ENCODE measurements around the gene RALGDS. TPM values are rescaled to one million over a fixed set of nuclear protein-coding genes. Genes with fewer than 3 reads are reported as not detected.

RALGDS gene
- total RNA-seq, 5 donors from 2014 or later (not counting 1 experiment from before 2014, with no cell fraction given), result 81.0 to 161 (median 137) TPM

GRCh38 chr9:133105461-133105770 lies 15.6 kb downstream of the RALGDS start:
- ATAC-seq (replicated peaks in 1 of 4), result no peak
- peaks cover 0 to 2% (median 0%) of the 10 kb centered on the region in 3 donors for H3K4me1 Mint-ChIP-seq
- WGBS (ENCODE audit: insufficient coverage), result no CpG with 5 or more reads among the region's 7 CpGs
- H3K9me3 ChIP-seq, result no peaks in the 10 kb centered on the region
- peaks cover 0 to 8% of the 10 kb centered on the region in 2 experiments for H3K4me1 ChIP-seq (ENCODE audit: control insufficient read depth in 1 of 2, extremely low read depth in 1 of 2, insufficient read depth in 2 of 2, low read length in 2 of 2)
- no peak overlapping the region for H3K4me3 ChIP-seq (ENCODE audit: control insufficient read depth in 1 of 2, extremely low read depth in 1 of 2, low read length in 1 of 2)
- no peak overlapping the region for H3K27ac Mint-ChIP-seq
- no peak overlapping the region for H3K27ac ChIP-seq (ENCODE audit: low read length)
- DNase-seq, result no peak
- no peak overlapping the region for H3K4me3 Mint-ChIP-seq
- no peaks in the 10 kb centered on the region for H3K27me3 ChIP-seq (replicated peaks in 1 of 2; ENCODE audit: control insufficient read depth in 2 of 2, extremely low read depth in 1 of 2, insufficient read depth in 2 of 2, low read length in 1 of 2)
- H3K9me3 Mint-ChIP-seq, result no peaks in the 10 kb centered on the region
- peaks cover 32 to 95% of the 10 kb centered on the region in 2 donors for H3K36me3 ChIP-seq (ENCODE audit: control insufficient read depth in 2 of 2, extremely low read depth in 1 of 2, insufficient read depth in 1 of 2, low read length in 1 of 2)
- POLR2A ChIA-PET, result no interaction called here
- H3K27me3 Mint-ChIP-seq, result no peaks in the 10 kb centered on the region
- CTCF ChIA-PET, result no interaction called here
- peaks cover 43% of the 10 kb centered on the region for H3K36me3 Mint-ChIP-seq

GRCh38 chr9:133104718-133105460 lies 16.2 kb downstream of the RALGDS start:
- ATAC-seq (replicated peaks in 1 of 4) (no peak), DNase-seq (no peak)
- Histone ChIP-seq H3K4me1 (ENCODE audit: control insufficient read depth in 1 of 2, extremely low read depth in 1 of 2, insufficient read depth in 2 of 2, low read length in 2 of 2) (peaks cover 0 to 8% of the 10 kb centered on the region in 2 experiments), H3K4me3 (ENCODE audit: control insufficient read depth in 1 of 2, extremely low read depth in 1 of 2, low read length in 1 of 2) (no peak overlapping the region), H3K27me3 (replicated peaks in 1 of 2; ENCODE audit: control insufficient read depth in 2 of 2, extremely low read depth in 1 of 2, insufficient read depth in 2 of 2, low read length in 1 of 2) (no peaks in the 10 kb centered on the region), H3K9me3 (no peaks in the 10 kb centered on the region), H3K27ac (ENCODE audit: low read length) (no peak overlapping the region), H3K36me3 (ENCODE audit: control insufficient read depth in 2 of 2, extremely low read depth in 1 of 2, insufficient read depth in 1 of 2, low read length in 1 of 2) (peaks cover 32 to 95% of the 10 kb centered on the region in 2 donors)
- Mint-ChIP-seq H3K27me3 (no peaks in the 10 kb centered on the region), H3K9me3 (no peaks in the 10 kb centered on the region), H3K36me3 (peaks cover 42% of the 10 kb centered on the region), H3K4me3 (no peak overlapping the region), H3K4me1 (peaks cover 0 to 2% (median 0%) of the 10 kb centered on the region in 3 donors), H3K27ac (no peak overlapping the region)
- POLR2A ChIA-PET, result no interaction called here
- CTCF ChIA-PET, result no interaction called here
- WGBS (ENCODE audit: insufficient coverage), result 93% methylated on average over 11 of the region's 15 CpGs

- Histone ChIP-seq H3K9me3 (no peaks in the 10 kb centered on the region), H3K4me3 (ENCODE audit: control insufficient read depth in 1 of 2, extremely low read depth in 1 of 2, low read length in 1 of 2) (no peak overlapping the region), H3K27me3 (replicated peaks in 1 of 2; ENCODE audit: control insufficient read depth in 2 of 2, extremely low read depth in 1 of 2, insufficient read depth in 2 of 2, low read length in 1 of 2) (no peaks in the 10 kb centered on the region), H3K36me3 (ENCODE audit: control insufficient read depth in 2 of 2, extremely low read depth in 1 of 2, insufficient read depth in 1 of 2, low read length in 1 of 2) (peaks cover 34 to 95% of the 10 kb centered on the region in 2 donors), H3K4me1 (ENCODE audit: control insufficient read depth in 1 of 2, extremely low read depth in 1 of 2, insufficient read depth in 2 of 2, low read length in 2 of 2) (peaks cover 0 to 8% of the 10 kb centered on the region in 2 experiments), H3K27ac (ENCODE audit: low read length) (no peak overlapping the region)
- no peak overlapping the region for H3K27ac Mint-ChIP-seq
- no peaks in the 10 kb centered on the region for H3K9me3 Mint-ChIP-seq
- WGBS (ENCODE audit: insufficient coverage), result 91% methylated on average over 8 of the region's 12 CpGs
- DNase-seq (peak in 3 of 35 experiments; percentile 1 to 3 (median 1)), ATAC-seq (replicated peaks in 1 of 4) (no peak)
- no peak overlapping the region for H3K4me3 Mint-ChIP-seq
- no peaks in the 10 kb centered on the region for H3K27me3 Mint-ChIP-seq
- H3K36me3 Mint-ChIP-seq, result peaks cover 45% of the 10 kb centered on the region
- CTCF ChIA-PET, result interaction anchor here (1.9 to 2.8 kb wide), 3 partner anchors 40 to 43 kb away, joined by 7 to 13 read pairs (median 8); no protein-coding TSS in a partner anchor
- H3K4me1 Mint-ChIP-seq, result peaks cover 0 to 2% (median 0%) of the 10 kb centered on the region in 3 donors
- POLR2A ChIA-PET, result no interaction called here
Measured at GRCh38 chr9:133103987-133104505, 17.0 kb downstream of the RALGDS start.

GRCh38 chr9:133103183-133103986 lies 17.7 kb downstream of the RALGDS start:
- ChIA-PET CTCF (interaction anchor here (1.9 to 2.8 kb wide), 3 partner anchors 41 to 44 kb away, joined by 7 to 13 read pairs (median 8); no protein-coding TSS in a partner anchor), POLR2A (no interaction called here)
- no peak overlapping the region for H3K4me3 Mint-ChIP-seq
- peaks cover 0 to 8% of the 10 kb centered on the region in 2 experiments for H3K4me1 ChIP-seq (ENCODE audit: control insufficient read depth in 1 of 2, extremely low read depth in 1 of 2, insufficient read depth in 2 of 2, low read length in 2 of 2)
- peaks cover 0 to 2% (median 0%) of the 10 kb centered on the region in 3 donors for H3K4me1 Mint-ChIP-seq
- peak overlapping the region; percentile 29 for H3K27ac ChIP-seq (ENCODE audit: low read length)
- DNase-seq (peak in 29 of 35 experiments; percentile 17 to 68 (median 45)), ATAC-seq (replicated peaks in 1 of 4) (peak; percentile 46 to 72 (median 52))
- H3K27me3 Mint-ChIP-seq, result no peaks in the 10 kb centered on the region
- H3K4me3 ChIP-seq (ENCODE audit: control insufficient read depth in 1 of 2, extremely low read depth in 1 of 2, low read length in 1 of 2), result no peak overlapping the region
- no peaks in the 10 kb centered on the region for H3K9me3 Mint-ChIP-seq
- H3K9me3 ChIP-seq, result no peaks in the 10 kb centered on the region
- H3K36me3 Mint-ChIP-seq, result peaks cover 52% of the 10 kb centered on the region
- H3K27me3 ChIP-seq (replicated peaks in 1 of 2; ENCODE audit: control insufficient read depth in 2 of 2, extremely low read depth in 1 of 2, insufficient read depth in 2 of 2, low read length in 1 of 2), result no peaks in the 10 kb centered on the region
- WGBS (ENCODE audit: insufficient coverage), result 53% methylated on average over 8 of the region's 14 CpGs
- H3K36me3 ChIP-seq (ENCODE audit: control insufficient read depth in 2 of 2, extremely low read depth in 1 of 2, insufficient read depth in 1 of 2, low read length in 1 of 2), result peaks cover 39 to 95% of the 10 kb centered on the region in 2 donors
- H3K27ac Mint-ChIP-seq, result peak overlapping the region in 1 of 2 donors; percentile 22

GRCh38 chr9:133102190-133103021 lies 18.6 kb downstream of the RALGDS start:
- Histone ChIP-seq H3K4me3 (ENCODE audit: control insufficient read depth in 1 of 2, extremely low read depth in 1 of 2, low read length in 1 of 2) (no peak overlapping the region), H3K27ac (ENCODE audit: low read length) (peak overlapping the region; percentile 29), H3K27me3 (replicated peaks in 1 of 2; ENCODE audit: control insufficient read depth in 2 of 2, extremely low read depth in 1 of 2, insufficient read depth in 2 of 2, low read length in 1 of 2) (no peaks in the 10 kb centered on the region), H3K4me1 (ENCODE audit: control insufficient read depth in 1 of 2, extremely low read depth in 1 of 2, insufficient read depth in 2 of 2, low read length in 2 of 2) (peaks cover 0 to 8% of the 10 kb centered on the region in 2 experiments), H3K36me3 (ENCODE audit: control insufficient read depth in 2 of 2, extremely low read depth in 1 of 2, insufficient read depth in 1 of 2, low read length in 1 of 2) (peaks cover 41 to 95% of the 10 kb centered on the region in 2 donors), H3K9me3 (no peaks in the 10 kb centered on the region)
- Mint-ChIP-seq H3K36me3 (peaks cover 58% of the 10 kb centered on the region), H3K4me3 (no peak overlapping the region), H3K27ac (no peak overlapping the region), H3K4me1 (peaks cover 0 to 2% (median 0%) of the 10 kb centered on the region in 3 donors), H3K9me3 (no peaks in the 10 kb centered on the region), H3K27me3 (no peaks in the 10 kb centered on the region)
- ATAC-seq (replicated peaks in 1 of 4), result no peak
- DNase-seq, result no peak
- ChIA-PET POLR2A (no interaction called here), CTCF (interaction anchor here (0.9 to 2.8 kb wide), 4 partner anchors 42 to 57 kb away, joined by 3 to 13 read pairs (median 8); no protein-coding TSS in a partner anchor)
- 97% methylated on average over 14 of the region's 21 CpGs for WGBS (ENCODE audit: insufficient coverage)
